ENCODE data around the gene TMEM225.

DNA sequence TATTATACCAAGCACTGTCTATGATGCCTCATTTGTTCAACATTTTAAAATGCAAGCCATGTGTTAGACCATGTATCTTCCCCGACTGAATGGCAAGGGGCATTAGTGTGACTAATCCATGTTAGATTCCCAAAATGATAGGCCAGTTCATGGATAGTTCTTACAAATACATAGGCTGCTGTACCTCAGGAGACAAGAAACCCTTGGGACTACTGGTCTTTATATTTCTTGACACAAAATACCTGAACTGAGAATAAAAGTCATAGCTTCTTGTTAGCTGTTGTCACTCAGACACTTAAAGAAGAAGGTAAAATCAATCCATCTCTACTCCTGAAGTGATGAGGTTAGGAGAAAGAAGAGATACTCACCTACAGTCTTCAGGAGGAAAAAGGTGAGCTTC lies 16.4 kb upstream of the TMEM225 start, which contains the start of gene OR8D4:
- TF ChIP-seq, protein P1, sequence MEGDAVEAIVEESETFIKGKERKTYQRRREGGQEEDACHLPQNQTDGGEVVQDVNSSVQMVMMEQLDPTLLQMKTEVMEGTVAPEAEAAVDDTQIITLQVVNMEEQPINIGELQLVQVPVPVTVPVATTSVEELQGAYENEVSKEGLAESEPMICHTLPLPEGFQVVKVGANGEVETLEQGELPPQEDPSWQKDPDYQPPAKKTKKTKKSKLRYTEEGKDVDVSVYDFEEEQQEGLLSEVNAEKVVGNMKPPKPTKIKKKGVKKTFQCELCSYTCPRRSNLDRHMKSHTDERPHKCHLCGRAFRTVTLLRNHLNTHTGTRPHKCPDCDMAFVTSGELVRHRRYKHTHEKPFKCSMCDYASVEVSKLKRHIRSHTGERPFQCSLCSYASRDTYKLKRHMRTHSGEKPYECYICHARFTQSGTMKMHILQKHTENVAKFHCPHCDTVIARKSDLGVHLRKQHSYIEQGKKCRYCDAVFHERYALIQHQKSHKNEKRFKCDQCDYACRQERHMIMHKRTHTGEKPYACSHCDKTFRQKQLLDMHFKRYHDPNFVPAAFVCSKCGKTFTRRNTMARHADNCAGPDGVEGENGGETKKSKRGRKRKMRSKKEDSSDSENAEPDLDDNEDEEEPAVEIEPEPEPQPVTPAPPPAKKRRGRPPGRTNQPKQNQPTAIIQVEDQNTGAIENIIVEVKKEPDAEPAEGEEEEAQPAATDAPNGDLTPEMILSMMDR (IDR thresholded peaks at IDR 0.05), result no peak
- TF ChIP-seq POLR2A (IDR thresholded peaks at IDR 0.05), result no peak
- TF ChIP-seq EP300 (IDR thresholded peaks at IDR 0.05), result no peak
- TF ChIP-seq POLR2AphosphoS5 (IDR thresholded peaks at IDR 0.05), result no peak

Data from sigmoid colon (tissue), 4 donors.